Gastroesophageal sphincter (tissue), 3 donors: Measurements from ENCODE around the gene SPATS2L.

Source experiments
- CTCF ChIP-seq, 4 experiments: fragments of 200-600 bp in 2 of 4; fragments of 450-650 bp in 2 of 4; sonication (generic) in 1 of 4; IDR thresholded peaks; one replicate each; pipeline ENCODE4 v1.5.1; 2017 to 2019; ENCODE audit warnings: antibody characterized with exemption in 4 of 4, mild to moderate bottlenecking in 2 of 4, moderate library complexity in 2 of 4
- EP300 ChIP-seq: sonication (generic); formaldehyde crosslinking; IDR thresholded peaks from one replicate; pipeline ENCODE4 v1.6.1; 2017; ENCODE audit warnings: antibody characterized with exemption, mild to moderate bottlenecking
- POLR2A ChIP-seq, 2 donors: fragments of 450-650 bp; IDR thresholded peaks; one replicate each; pipeline ENCODE4 v1.6.1; 2017; ENCODE audit warnings: antibody characterized with exemption in 2 of 2, mild to moderate bottlenecking in 2 of 2, moderate library complexity in 1 of 2
- POLR2AphosphoS5 ChIP-seq: sonication (generic); formaldehyde crosslinking; IDR thresholded peaks from one replicate; pipeline ENCODE4 v1.6.1; 2017; ENCODE audit warnings: antibody characterized with exemption

GRCh38 chr2:200363279-200363678, 56.8 kb downstream of the SPATS2L start:
- TF ChIP-seq POLR2AphosphoS5 = no peak
- TF ChIP-seq POLR2A (IDR thresholded peaks at IDR 0.05) = no peak
- no peak for TF ChIP-seq CTCF (IDR thresholded peaks at IDR 0.05)
- TF ChIP-seq EP300 = no peak
